CD14-positive monocyte (primary cell): ENCODE data around the gene CCT7. TPM values are rescaled to one million over a fixed set of nuclear protein-coding genes. Genes with fewer than 3 reads are reported as not detected.

Experiments used
- DNase-seq, 3 donors: peaks; one replicate each; pipeline ENCODE4 v3.0.0-alpha.2; 2011 to 2022
- H2AFZ ChIP-seq: 2 replicates; pipeline ENCODE4 v1.6.0; 2012; ENCODE audit warnings: mild to moderate bottlenecking, low read depth, low read length, inconsistent platforms; ENCODE audit not compliant: insufficient read depth, poor library complexity, severe bottlenecking
- H3K27ac ChIP-seq, 2 donors: 1 replicate in 1 of 2; 2 replicates in 1 of 2; pipeline ENCODE4 v1.5.1; 2012 to 2013; ENCODE audit warnings: low read length in 2 of 2, control low read depth in 1 of 2, inconsistent platforms in 1 of 2, low read depth in 1 of 2, mild to moderate bottlenecking in 1 of 2
- H3K27me3 ChIP-seq, 2 donors: one replicate each; pipeline versions ENCODE4 v1.6.0 to v1.6.1; 2011 to 2013; ENCODE audit warnings: low read length in 2 of 2; ENCODE audit not compliant: control insufficient read depth in 2 of 2, insufficient read depth in 2 of 2
- H3K36me3 ChIP-seq, 2 donors: replicated peaks in 1 of 2; 1 replicate in 1 of 2; 2 replicates in 1 of 2; pipeline versions ENCODE4 v1.5.1 to v1.6.1; 2012 to 2013; ENCODE audit warnings: low read length in 2 of 2, control low read depth in 1 of 2, inconsistent platforms in 1 of 2, mild to moderate bottlenecking in 1 of 2; ENCODE audit not compliant: insufficient read depth in 2 of 2, control insufficient read depth in 1 of 2
- H3K4me1 ChIP-seq, 2 donors: 1 replicate in 1 of 2; 2 replicates in 1 of 2; pipeline versions ENCODE4 v1.5.1 to v1.6.1; 2012 to 2013; ENCODE audit warnings: low read length in 2 of 2, control low read depth in 1 of 2, inconsistent platforms in 1 of 2, mild to moderate bottlenecking in 1 of 2, moderate library complexity in 1 of 2; ENCODE audit not compliant: insufficient read depth in 2 of 2, control insufficient read depth in 1 of 2
- H3K4me2 ChIP-seq: replicated peaks from 2 replicates; pipeline ENCODE3; 2012; ENCODE audit warnings: low read length, moderate library complexity, mild to moderate bottlenecking; ENCODE audit not compliant: poor library complexity, severe bottlenecking; ENCODE audit errors: extremely low read depth
- H3K4me3 ChIP-seq, 3 experiments: fragments of 200-600 bp in 1 of 3; sonication (generic) in 1 of 3; replicated peaks in 1 of 3; 1 replicate in 2 of 3; 2 replicates in 1 of 3; pipeline ENCODE4 v1.5.1; 2011 to 2013; ENCODE audit warnings: low read length in 3 of 3, mild to moderate bottlenecking in 3 of 3, control low read depth in 2 of 3, low read depth in 2 of 3, inconsistent platforms in 1 of 3, moderate library complexity in 1 of 3
- H3K79me2 ChIP-seq: 2 replicates; pipeline ENCODE4 v1.6.0; 2012; ENCODE audit warnings: mild to moderate bottlenecking, control low read depth, inconsistent platforms, low read length, moderate library complexity; ENCODE audit not compliant: insufficient read depth
- H3K9ac ChIP-seq: 2 replicates; pipeline ENCODE4 v1.6.0; 2017; ENCODE audit warnings: low read length, mild to moderate bottlenecking; ENCODE audit not compliant: insufficient read depth, poor library complexity, severe bottlenecking
- H3K9me3 ChIP-seq, 2 donors: replicated peaks in 1 of 2; 1 replicate in 1 of 2; 2 replicates in 1 of 2; pipeline versions ENCODE4 v1.5.1 to v1.6.1; 2012 to 2013; ENCODE audit warnings: low read length in 2 of 2, control low read depth in 1 of 2; ENCODE audit not compliant: control insufficient read depth in 1 of 2, insufficient read depth in 1 of 2
- H4K20me1 ChIP-seq: 2 replicates; pipeline ENCODE4 v1.6.0; 2012; ENCODE audit warnings: mild to moderate bottlenecking, low read length, control low read depth, moderate library complexity; ENCODE audit not compliant: insufficient read depth
- H3K27ac Mint-ChIP-seq, 7 donors: one replicate each; pipeline ENCODE4 v1.8.0; 2020; ENCODE audit warnings: mild to moderate bottlenecking in 7 of 7, mixed read lengths in 7 of 7, moderate library complexity in 6 of 7, inconsistent platforms in 2 of 7
- H3K27me3 Mint-ChIP-seq, 3 donors: one replicate each; pipeline ENCODE4 v1.8.0; 2021 to 2022; ENCODE audit warnings: low read depth in 3 of 3, mild to moderate bottlenecking in 3 of 3, mixed read lengths in 3 of 3, moderate library complexity in 3 of 3, inconsistent platforms in 1 of 3
- H3K36me3 Mint-ChIP-seq, 2 donors: one replicate each; pipeline ENCODE4 v1.8.0; 2020; ENCODE audit warnings: mixed read lengths in 2 of 2, inconsistent platforms in 1 of 2, mild to moderate bottlenecking in 1 of 2
- H3K4me1 Mint-ChIP-seq: one replicate; pipeline ENCODE4 v1.8.0; 2020; ENCODE audit warnings: mild to moderate bottlenecking, mixed read lengths
- H3K4me3 Mint-ChIP-seq, 2 donors: one replicate each; pipeline ENCODE4 v1.8.0; 2020; ENCODE audit warnings: mild to moderate bottlenecking in 2 of 2, mixed read lengths in 2 of 2, moderate library complexity in 1 of 2
- H3K9me3 Mint-ChIP-seq, 7 donors: one replicate each; pipeline ENCODE4 v1.8.0; 2020 to 2022; ENCODE audit warnings: mixed read lengths in 7 of 7, mild to moderate bottlenecking in 6 of 7, moderate library complexity in 6 of 7, inconsistent platforms in 2 of 7
- WGBS: methylation state at CpG from one replicate; pipeline ENCODE4 v1.1.5; 2013; ENCODE audit warnings: missing lambda C conversion rate; ENCODE audit not compliant: insufficient coverage; 5-methylcytosine and 5-hydroxymethylcytosine counted together
- intact Hi-C, 2 donors: fragments of 100-400 bp; cut with micrococcal nuclease; formaldehyde crosslinking; loops; one replicate each; pipeline versions ENCODE4 v1.15.0 to v1.15.1; 2023
- polyA plus RNA-seq, 3 donors: library from polyadenylated mRNA; depleted of rRNA in 1 of 3; unstranded in 2 of 3; stranded (reverse) in 1 of 3; fragments of 300-500 nt in 2 of 3; fragments of >200 nt in 1 of 3; fragmentation: Illumina TruSeq in 2 of 3; gene quantifications; 1 replicate in 2 of 3; 2 replicates in 1 of 3; pipeline ENCODE4 v1.2.3, GENCODE V29; 2012 to 2021
- TF ChIP-seq, protein P1 (sequence below): fragments of 200-600 bp; IDR thresholded peaks from one replicate; pipeline ENCODE4 v1.8.0; 2022; ENCODE audit warnings: antibody characterized with exemption, mild to moderate bottlenecking

The CCT7 gene
- polyA plus RNA-seq, 3 donors = 56.8 to 151 (median 134) TPM

DNA sequence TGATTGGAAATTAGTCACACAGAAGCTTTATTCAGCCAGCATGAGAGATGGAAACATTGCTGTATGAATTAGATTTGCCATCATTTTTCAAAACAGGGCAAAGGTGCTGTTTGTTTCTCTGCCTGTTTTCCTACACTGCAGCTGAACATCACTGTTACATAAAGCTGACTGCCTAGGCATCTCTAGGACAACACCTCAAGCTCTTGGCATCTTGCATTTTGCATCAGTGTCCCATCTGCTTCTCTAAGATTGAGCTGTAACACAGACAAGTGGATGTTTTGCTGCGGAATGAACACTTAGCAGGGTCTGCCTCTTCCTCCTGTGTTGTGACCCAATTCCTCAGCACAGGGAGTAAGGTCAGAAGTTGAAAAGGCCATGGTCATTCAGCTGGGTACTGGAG lies 4.9 kb downstream of the CCT7 start:
- peaks cover 33 to 47% of the 10 kb centered on the region in 2 donors for H3K36me3 Mint-ChIP-seq

DNA sequence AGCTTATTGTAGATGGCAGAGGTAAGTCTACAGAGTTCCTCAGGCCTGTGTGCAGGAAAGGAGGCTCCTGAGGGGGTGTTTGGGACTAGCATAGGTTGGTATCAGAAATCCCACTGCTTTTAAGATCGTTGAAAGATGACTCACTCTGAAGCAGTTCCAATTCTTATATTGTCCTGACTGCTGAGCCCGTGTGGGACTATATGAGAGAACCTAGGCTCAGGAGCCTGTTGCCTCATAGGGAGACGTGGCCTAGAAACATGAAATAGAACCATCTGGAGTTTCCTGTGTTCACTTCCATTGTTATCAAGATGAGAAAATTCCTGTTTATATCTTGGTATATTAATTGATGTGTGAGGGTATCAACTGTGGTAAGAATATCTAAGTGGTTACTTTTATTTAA lies 5.7 kb downstream of the CCT7 start:
- H3K79me2 ChIP-seq = peaks cover 62% of the 10 kb centered on the region
- H4K20me1 ChIP-seq = peaks cover 77% of the 10 kb centered on the region
- H3K4me1 Mint-ChIP-seq = peaks cover 18% of the 10 kb centered on the region
- DNase-seq = no peak
- H3K27me3 ChIP-seq = no peaks in the 10 kb centered on the region
- H3K9me3 Mint-ChIP-seq = no peaks in the 10 kb centered on the region
- H3K4me1 ChIP-seq = peaks cover 10 to 12% of the 10 kb centered on the region in 2 donors
- H3K27ac Mint-ChIP-seq = no peak overlapping the region
- intact Hi-C loops = loop anchor here in 1 of 2 donors (10.0 kb wide), 1 partner anchor 145 kb away; the partner anchor contains the start of gene ALMS1
- H3K9ac ChIP-seq = no peak overlapping the region
- H3K27me3 Mint-ChIP-seq = no peaks in the 10 kb centered on the region
- H3K4me3 ChIP-seq = no peak overlapping the region
- TF ChIP-seq, protein P1, sequence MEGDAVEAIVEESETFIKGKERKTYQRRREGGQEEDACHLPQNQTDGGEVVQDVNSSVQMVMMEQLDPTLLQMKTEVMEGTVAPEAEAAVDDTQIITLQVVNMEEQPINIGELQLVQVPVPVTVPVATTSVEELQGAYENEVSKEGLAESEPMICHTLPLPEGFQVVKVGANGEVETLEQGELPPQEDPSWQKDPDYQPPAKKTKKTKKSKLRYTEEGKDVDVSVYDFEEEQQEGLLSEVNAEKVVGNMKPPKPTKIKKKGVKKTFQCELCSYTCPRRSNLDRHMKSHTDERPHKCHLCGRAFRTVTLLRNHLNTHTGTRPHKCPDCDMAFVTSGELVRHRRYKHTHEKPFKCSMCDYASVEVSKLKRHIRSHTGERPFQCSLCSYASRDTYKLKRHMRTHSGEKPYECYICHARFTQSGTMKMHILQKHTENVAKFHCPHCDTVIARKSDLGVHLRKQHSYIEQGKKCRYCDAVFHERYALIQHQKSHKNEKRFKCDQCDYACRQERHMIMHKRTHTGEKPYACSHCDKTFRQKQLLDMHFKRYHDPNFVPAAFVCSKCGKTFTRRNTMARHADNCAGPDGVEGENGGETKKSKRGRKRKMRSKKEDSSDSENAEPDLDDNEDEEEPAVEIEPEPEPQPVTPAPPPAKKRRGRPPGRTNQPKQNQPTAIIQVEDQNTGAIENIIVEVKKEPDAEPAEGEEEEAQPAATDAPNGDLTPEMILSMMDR = no peak
- no peak overlapping the region for H3K4me3 Mint-ChIP-seq
- H3K4me2 ChIP-seq = no peak overlapping the region
- H2AFZ ChIP-seq = no peak overlapping the region
- H3K36me3 Mint-ChIP-seq = peaks cover 41 to 55% of the 10 kb centered on the region in 2 donors
- H3K27ac ChIP-seq = no peak overlapping the region
- WGBS = 92% methylated on average over 2 of the region's 3 CpGs
- peaks cover 50 to 77% of the 10 kb centered on the region in 2 donors for H3K36me3 ChIP-seq
- H3K9me3 ChIP-seq = no peaks in the 10 kb centered on the region

More for the DNA sequence above, 4.9 kb downstream of the CCT7 start:
- Histone ChIP-seq H3K9me3 (no peaks in the 10 kb centered on the region), H3K4me1 (peaks cover 12 to 17% of the 10 kb centered on the region in 2 donors), H3K27me3 (no peaks in the 10 kb centered on the region), H3K9ac (no peak overlapping the region), H3K4me2 (no peak overlapping the region), H4K20me1 (peaks cover 70% of the 10 kb centered on the region), H3K27ac (peak overlapping the region in 1 of 2 donors; percentile 54), H2AFZ (no peak overlapping the region), H3K4me3 (no peak overlapping the region), H3K79me2 (peaks cover 69% of the 10 kb centered on the region), H3K36me3 (peaks cover 42 to 69% of the 10 kb centered on the region in 2 donors)
- intact Hi-C loops = loop anchor here in 1 of 2 donors (10.0 kb wide), 1 partner anchor 146 kb away; the partner anchor contains the start of gene ALMS1
- TF ChIP-seq, protein P1 = no peak
- WGBS = 100% methylated on average over 1 of the region's 1 CpG
- Mint-ChIP-seq H3K4me3 (no peak overlapping the region), H3K27me3 (no peaks in the 10 kb centered on the region), H3K4me1 (peaks cover 21% of the 10 kb centered on the region), H3K9me3 (no peaks in the 10 kb centered on the region), H3K27ac (peak overlapping the region in 1 of 7 donors; percentile 37)
- no peak for DNase-seq
